ENCODE measurements around the gene NPW. TPM values are rescaled to one million over a fixed set of nuclear protein-coding genes. Genes with fewer than 3 reads are reported as not detected.

Gene NPW
- total and polyA plus RNA-seq, 2 donors (not counting 3 experiments of a cell fraction or from before 2014, with no cell fraction given) = 0.84 to 3.3 TPM

- H3K79me2 ChIP-seq (ENCODE audit: control insufficient read depth, insufficient read depth, low read length) = peaks cover 8% of the 10 kb centered on the region
- POLR2A ChIA-PET = no interaction called here
- CTCF ChIA-PET = interaction anchor here (0.5 kb wide), 1 partner anchor 154 kb away, joined by 4 read pairs; no protein-coding TSS in a partner anchor
- FAIRE-seq (no peak), DNase-seq (ENCODE audit: low read depth, low spot score) (no peak)
- H3K4me2 ChIP-seq (ENCODE audit: insufficient read depth, low read length) = no peak overlapping the region
- no peaks in the 10 kb centered on the region for H3K4me1 ChIP-seq (ENCODE audit: control insufficient read depth, extremely low read depth, insufficient read depth, low read length)
- no peak overlapping the region for H3K27ac ChIP-seq (ENCODE audit: insufficient read depth, low read depth, low read length)
- H3K9me3 ChIP-seq (replicated peaks; ENCODE audit: control insufficient read depth, insufficient read depth, low read length) = no peaks in the 10 kb centered on the region
- no peak overlapping the region for H2AFZ ChIP-seq (ENCODE audit: low read depth, low read length)
- H3K9me1 ChIP-seq (replicated peaks; ENCODE audit: control insufficient read depth, extremely low read depth, insufficient read depth, low read length) = no peaks in the 10 kb centered on the region
- no peaks in the 10 kb centered on the region for H4K20me1 ChIP-seq (replicated peaks; ENCODE audit: control insufficient read depth, extremely low read depth, insufficient read depth, low read length)
- BruUV-seq (replicated peaks) = TSS peak; percentile 36
- H3K36me3 ChIP-seq (ENCODE audit: control insufficient read depth in 2 of 2, extremely low read depth in 1 of 2, insufficient read depth in 2 of 2, low read length in 2 of 2) = peaks cover 0 to 53% of the 10 kb centered on the region in 2 experiments
- dilution Hi-C loops (cut with MboI; ENCODE audit: extremely low pct_ligation_motif_present, low sequenced_read_pairs) = no loop called here
- intact Hi-C loops (cut with micrococcal nuclease) = no loop called here
- H3K9ac ChIP-seq (replicated peaks; ENCODE audit: extremely low read depth, insufficient read depth, low read length) = no peak overlapping the region
- TF ChIP-seq POLR2A (IDR thresholded peaks at IDR 0.05; ENCODE audit: low read depth, low read length) = no peak
- TF ChIP-seq FOS (IDR thresholded peaks at IDR 0.05; ENCODE audit: borderline replicate concordance, insufficient read depth, low read length) = no peak
- TF ChIP-seq MYC (IDR thresholded peaks at IDR 0.05; ENCODE audit: low read depth, low read length) = no peak
- TF ChIP-seq GATA2 (IDR thresholded peaks at IDR 0.05; ENCODE audit: insufficient read depth, insufficient read length, low read depth, low read length) = no peak
- no peak for TF ChIP-seq POLR2AphosphoS5 (IDR thresholded peaks at IDR 0.05; ENCODE audit: insufficient read depth, low read depth, low read length)
- no peaks in the 10 kb centered on the region for H3K27me3 ChIP-seq (ENCODE audit: control insufficient read depth in 2 of 2, insufficient read depth in 2 of 2, low read length in 2 of 2)
- H3K4me3 ChIP-seq (replicated peaks in 1 of 3; ENCODE audit: insufficient read depth in 1 of 3, low read depth in 1 of 3, low read length in 3 of 3) = no peak overlapping the region
Observed at GRCh38 chr16:1998360-1998835, 21.2 kb upstream of the NPW start.

GRCh38 chr16:1998852-1999801 is 20.5 kb upstream of the NPW start:
- CTCF ChIA-PET = no interaction called here
- Histone ChIP-seq H3K27me3 (ENCODE audit: control insufficient read depth in 2 of 2, insufficient read depth in 2 of 2, low read length in 2 of 2) (no peaks in the 10 kb centered on the region), H3K79me2 (ENCODE audit: control insufficient read depth, insufficient read depth, low read length) (peaks cover 15% of the 10 kb centered on the region), H2AFZ (ENCODE audit: low read depth, low read length) (no peak overlapping the region), H3K9ac (replicated peaks; ENCODE audit: extremely low read depth, insufficient read depth, low read length) (no peak overlapping the region), H3K4me1 (ENCODE audit: control insufficient read depth, extremely low read depth, insufficient read depth, low read length) (peaks cover 3% of the 10 kb centered on the region), H3K9me1 (replicated peaks; ENCODE audit: control insufficient read depth, extremely low read depth, insufficient read depth, low read length) (no peaks in the 10 kb centered on the region), H3K27ac (ENCODE audit: insufficient read depth, low read depth, low read length) (no peak overlapping the region), H4K20me1 (replicated peaks; ENCODE audit: control insufficient read depth, extremely low read depth, insufficient read depth, low read length) (no peaks in the 10 kb centered on the region), H3K4me2 (ENCODE audit: insufficient read depth, low read length) (no peak overlapping the region), H3K9me3 (replicated peaks; ENCODE audit: control insufficient read depth, insufficient read depth, low read length) (no peaks in the 10 kb centered on the region), H3K4me3 (replicated peaks in 1 of 3; ENCODE audit: insufficient read depth in 1 of 3, low read depth in 1 of 3, low read length in 3 of 3) (no peak overlapping the region), H3K36me3 (ENCODE audit: control insufficient read depth in 2 of 2, extremely low read depth in 1 of 2, insufficient read depth in 2 of 2, low read length in 2 of 2) (peaks cover 0 to 53% of the 10 kb centered on the region in 2 experiments)
- BruUV-seq (replicated peaks) = no TSS peak
- POLR2A ChIA-PET = no interaction called here
- no peak for TF ChIP-seq JUN (IDR thresholded peaks at IDR 0.05; ENCODE audit: borderline replicate concordance, insufficient read depth, insufficient read length, low read depth)
- no peak for TF ChIP-seq MAX (IDR thresholded peaks at IDR 0.05; ENCODE audit: insufficient read depth, insufficient read length)
- no peak for TF ChIP-seq FOS (IDR thresholded peaks at IDR 0.05; ENCODE audit: borderline replicate concordance, insufficient read depth, low read length)
- no peak for TF ChIP-seq POLR2A (IDR thresholded peaks at IDR 0.05; ENCODE audit: low read depth, low read length)
- TF ChIP-seq MYC (IDR thresholded peaks at IDR 0.05; ENCODE audit: low read depth, low read length) = no peak
- TF ChIP-seq EZH2 (IDR thresholded peaks at IDR 0.05; ENCODE audit: borderline replicate concordance, low read depth, low read length, severe bottlenecking) = no peak
- no peak for TF ChIP-seq POLR2AphosphoS5 (IDR thresholded peaks at IDR 0.05; ENCODE audit: insufficient read depth, low read depth, low read length)
- no peak for TF ChIP-seq CTCF (IDR thresholded peaks at IDR 0.05; ENCODE audit: extremely low read depth in 1 of 2, insufficient read depth in 1 of 2, low read depth in 1 of 2, low read length in 2 of 2)
- no peak for TF ChIP-seq GATA2 (IDR thresholded peaks at IDR 0.05; ENCODE audit: insufficient read depth, insufficient read length, low read depth, low read length)
- DNase-seq (ENCODE audit: low read depth, low spot score) (no peak), FAIRE-seq (no peak)
- dilution Hi-C loops (cut with MboI; ENCODE audit: extremely low pct_ligation_motif_present, low sequenced_read_pairs) (no loop called here), intact Hi-C loops (cut with micrococcal nuclease) (no loop called here)
